H7 (cell line): Measurements from ENCODE around the gene TOMM40L. TPM values are rescaled to one million over a fixed set of nuclear protein-coding genes. Genes with fewer than 3 reads are reported as not detected.
"Not testable (repeated sequence)": the region's sequence is repeated elsewhere in the genome, so short reads cannot be mapped to it uniquely, and the experiment has no call there.

ENCODE experiments used
- DNase-seq: peaks from one replicate; pipeline ENCODE4 v3.0.0; 2012
- H3K27me3 ChIP-seq: 2 replicates; pipeline ENCODE4 v1.6.0; 2011; ENCODE audit warnings: mild to moderate bottlenecking, low read length; ENCODE audit not compliant: control insufficient read depth, insufficient read depth
- H3K36me3 ChIP-seq: replicated peaks from 2 replicates; pipeline ENCODE4 v1.5.1; 2011; ENCODE audit warnings: low read length; ENCODE audit not compliant: control insufficient read depth, insufficient read depth
- H3K4me3 ChIP-seq: 2 replicates; pipeline ENCODE4 v1.5.1; 2011; ENCODE audit warnings: low read depth, mild to moderate bottlenecking, control low read depth, low read length, moderate library complexity; ENCODE audit not compliant: insufficient read depth
- total RNA-seq: library from RNA; depleted of rRNA; stranded (reverse); fragments of >200 nt; shearing (Covaris generic); gene quantifications from 2 replicates; pipeline ENCODE4 v1.2.3, GENCODE V29; 2014

Gene TOMM40L
- total RNA-seq, 1 experiment from 2014 or later, result 38.1 TPM

DNA sequence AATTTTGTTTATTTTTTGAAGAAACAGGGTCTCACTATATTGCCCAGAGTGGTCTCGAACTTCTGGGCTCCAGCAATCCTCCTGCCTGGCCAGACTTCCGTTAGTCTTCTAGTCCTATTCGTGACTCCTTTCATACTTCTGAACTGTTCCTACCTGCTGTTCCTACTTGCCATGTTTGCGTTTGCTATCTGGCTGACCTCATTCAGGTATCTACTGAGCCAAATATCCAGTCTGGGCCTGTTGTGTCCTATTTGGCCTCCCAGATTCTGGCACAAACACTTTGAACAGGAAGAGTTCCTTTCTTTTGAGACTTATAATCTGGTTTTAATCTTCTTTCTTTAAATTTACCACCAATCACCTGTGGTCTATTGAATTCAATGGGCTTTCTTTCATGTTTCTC lies 19.0 kb downstream of the TOMM40L start:
- Histone ChIP-seq H3K4me3 (no peak overlapping the region), H3K27me3 (no peaks in the 10 kb centered on the region), H3K36me3 (no peaks in the 10 kb centered on the region)
- no peak for DNase-seq

DNA sequence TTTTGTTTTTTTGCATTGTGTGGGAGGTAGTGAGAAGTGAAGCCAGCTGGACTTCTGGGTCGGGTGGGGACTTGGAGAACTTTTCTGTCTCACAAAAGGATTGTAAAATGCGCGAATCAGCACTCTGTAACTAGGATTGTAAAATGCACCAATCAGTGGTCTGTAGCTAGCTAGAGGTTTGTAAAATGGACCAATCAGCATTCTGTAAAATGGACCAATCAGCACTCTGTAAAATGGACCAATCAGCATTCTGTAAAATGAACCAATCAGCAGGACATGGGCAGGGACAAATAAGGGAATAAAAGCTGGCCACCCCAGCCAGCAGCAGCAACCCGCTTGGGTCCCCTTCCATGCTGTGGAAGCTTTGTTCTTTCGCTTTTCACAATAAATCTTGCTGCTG lies 24.2 kb downstream of the TOMM40L start:
- not testable (repeated sequence) for H3K27me3 ChIP-seq, H3K4me3 ChIP-seq, DNase-seq, H3K36me3 ChIP-seq

DNA sequence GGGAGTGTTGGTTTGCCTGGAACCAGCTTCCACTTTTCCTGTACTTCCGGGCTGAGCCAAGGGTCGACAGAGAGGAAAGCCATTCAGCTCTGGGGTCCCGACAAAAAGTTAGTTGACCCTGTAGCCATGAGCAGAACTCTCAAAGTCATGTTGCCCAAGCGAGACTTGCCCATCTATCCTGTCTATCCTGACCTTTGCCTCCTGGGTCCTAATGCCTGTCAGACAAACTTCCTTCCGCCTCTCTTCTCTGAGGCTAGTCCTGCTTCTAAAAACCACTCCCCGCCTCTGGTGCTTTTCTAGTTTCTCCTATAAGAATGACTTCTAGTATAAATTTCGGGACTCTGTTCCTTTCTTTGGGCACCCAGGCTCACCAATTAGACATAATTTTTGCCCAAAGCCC lies 25.0 kb downstream of the TOMM40L start:
- no peak for DNase-seq
- H3K36me3 ChIP-seq, result no peaks in the 10 kb centered on the region
- no peaks in the 10 kb centered on the region for H3K27me3 ChIP-seq
- no peak overlapping the region for H3K4me3 ChIP-seq

DNA sequence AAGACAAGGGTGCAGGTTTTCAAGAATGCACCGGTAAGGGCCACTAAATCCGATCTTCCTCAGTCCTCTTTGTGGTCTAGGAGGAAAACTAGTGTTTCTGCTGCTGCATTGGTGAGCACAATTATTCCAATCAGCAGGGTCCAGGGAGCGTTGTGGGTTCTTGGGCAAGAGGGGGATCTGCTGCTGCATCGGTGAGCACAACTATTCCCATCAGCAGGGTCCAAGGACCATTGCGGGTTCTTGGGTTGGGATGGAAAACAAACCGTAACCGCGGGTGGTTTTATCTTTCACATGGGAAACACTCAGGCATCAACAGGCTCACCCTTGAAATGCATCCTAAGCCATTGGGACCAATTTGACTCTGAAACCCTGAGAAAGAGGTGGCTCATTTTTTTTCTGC lies 25.7 kb downstream of the TOMM40L start:
- DNase-seq, result no peak
- no peaks in the 10 kb centered on the region for H3K36me3 ChIP-seq
- no peaks in the 10 kb centered on the region for H3K27me3 ChIP-seq
- no peak overlapping the region for H3K4me3 ChIP-seq

DNA sequence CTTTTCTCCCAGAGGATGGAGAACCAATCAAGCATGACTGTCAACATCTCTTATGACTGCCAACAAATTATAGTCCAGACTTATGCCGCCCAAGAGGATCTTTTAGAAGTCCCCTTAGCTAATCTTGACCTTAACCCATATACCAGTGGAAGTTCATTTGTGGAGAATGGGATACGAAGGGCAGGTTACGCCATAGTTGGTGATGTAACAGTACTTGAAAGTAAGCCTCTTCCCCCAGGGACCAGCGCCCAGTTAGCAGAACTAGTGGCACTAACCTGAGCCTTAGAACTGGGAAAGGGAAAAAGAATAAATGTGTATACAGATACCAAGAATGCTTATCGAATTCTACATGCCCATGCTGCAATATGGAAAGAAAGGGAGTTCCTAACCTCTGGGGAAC lies 29.4 kb downstream of the TOMM40L start:
- H3K4me3 ChIP-seq, DNase-seq, H3K36me3 ChIP-seq: not testable (repeated sequence)
- H3K27me3 ChIP-seq, result peaks cover 26% of the 10 kb centered on the region

DNA sequence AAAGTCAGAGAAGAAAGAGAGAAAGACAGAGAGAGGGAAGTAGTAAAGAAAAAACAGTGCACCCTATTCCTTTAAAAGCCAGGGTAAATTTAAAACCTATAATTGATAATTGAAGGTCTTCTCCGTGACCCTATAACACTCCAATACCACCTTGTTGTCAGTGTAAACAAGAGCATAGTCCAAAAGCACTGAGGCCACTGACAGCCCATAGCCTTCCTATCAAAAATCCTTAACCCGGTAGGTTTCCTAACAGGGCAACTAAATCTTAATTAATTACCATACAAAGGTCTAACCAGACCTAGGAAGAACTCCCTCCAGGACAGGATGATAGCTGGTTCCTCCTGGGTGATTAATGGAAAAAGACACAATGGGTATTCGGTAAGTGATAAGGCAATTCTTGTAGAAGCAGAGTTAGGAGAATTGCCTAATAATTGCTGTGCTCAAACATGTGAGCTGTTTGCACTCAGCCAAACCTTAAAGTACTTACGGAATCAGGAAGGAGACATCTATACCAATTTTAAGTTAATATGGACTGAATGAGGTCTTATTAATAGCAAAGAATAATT lies 30.2 kb downstream of the TOMM40L start:
- not testable (repeated sequence) for H3K4me3 ChIP-seq, DNase-seq, H3K36me3 ChIP-seq
- H3K27me3 ChIP-seq, result peaks cover 34% of the 10 kb centered on the region

DNA sequence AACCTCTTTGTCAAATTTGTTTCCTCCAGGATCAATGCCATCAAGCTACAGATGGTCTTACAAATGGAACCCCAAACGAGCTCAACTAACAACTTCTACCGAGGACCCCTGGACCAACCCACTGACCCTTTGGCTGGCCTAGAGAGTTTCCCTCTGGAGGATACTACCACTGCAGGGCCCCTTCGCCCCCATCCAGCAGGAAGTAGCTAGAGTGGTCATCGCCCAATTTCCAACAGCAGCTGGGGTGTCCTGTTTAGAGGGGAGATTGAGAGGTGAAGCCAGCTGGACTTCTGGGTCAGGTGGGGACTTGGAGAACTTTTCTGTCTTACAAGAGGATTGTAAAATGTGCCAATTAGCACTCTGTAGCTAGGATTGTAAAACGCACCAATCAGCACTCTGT lies 31.2 kb downstream of the TOMM40L start:
- not testable (repeated sequence) for DNase-seq, H3K4me3 ChIP-seq, H3K36me3 ChIP-seq
- H3K27me3 ChIP-seq, result peaks cover 42% of the 10 kb centered on the region

DNA sequence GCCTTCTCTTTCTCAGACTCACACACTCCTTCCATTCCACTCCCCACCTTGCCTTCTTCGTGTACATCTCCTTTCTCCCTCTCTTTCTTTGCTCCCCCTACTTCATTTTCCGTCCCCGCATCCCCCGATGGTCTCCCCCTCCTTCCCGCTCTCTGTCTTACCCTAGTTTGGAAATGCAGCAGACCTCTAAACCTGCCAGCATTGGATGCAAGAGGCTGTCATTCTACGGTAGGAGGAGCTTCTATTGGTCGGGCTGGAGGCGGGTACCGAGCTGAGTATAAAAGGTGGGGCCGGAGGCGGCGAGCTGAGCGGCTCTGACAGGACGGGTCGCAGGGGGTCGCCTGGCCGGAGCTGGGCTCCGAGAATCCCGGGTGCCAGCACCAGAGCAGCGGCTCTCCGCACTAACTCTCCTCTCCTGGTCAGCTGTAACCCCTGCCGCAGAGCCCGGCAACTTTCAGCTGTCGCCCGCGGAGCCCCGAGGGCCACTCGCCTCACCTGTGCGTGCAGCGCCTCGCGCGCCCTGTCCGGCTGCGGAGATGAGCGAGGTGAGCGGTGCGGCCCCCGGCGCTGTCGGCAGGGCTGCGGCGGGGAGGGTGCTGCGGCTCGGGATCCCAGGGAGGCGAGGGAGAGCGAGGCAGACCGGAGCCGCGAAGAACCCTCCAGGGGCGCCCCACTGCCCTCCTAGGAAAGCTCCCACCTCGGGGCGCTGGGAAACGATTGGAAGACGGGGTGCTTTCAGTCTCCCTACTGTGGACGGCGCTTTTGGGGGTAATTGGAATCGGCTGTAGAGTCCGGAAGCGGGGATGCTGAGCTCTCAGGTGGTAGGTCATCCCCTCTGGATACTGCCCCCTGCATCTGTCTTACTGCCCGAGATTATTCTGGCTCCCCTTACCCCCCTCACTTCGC lies 32.8 kb downstream of the TOMM40L start, which contains the start of gene PCP4L1:
TSS of gene PCP4L1 (plus strand) at position 307 of the 906 bp plus-strand sequence. CDS start at position 537, 230 bp downstream.
- peak; percentile 95 for DNase-seq
- peaks cover 42% of the 10 kb centered on the region for H3K27me3 ChIP-seq

DNA sequence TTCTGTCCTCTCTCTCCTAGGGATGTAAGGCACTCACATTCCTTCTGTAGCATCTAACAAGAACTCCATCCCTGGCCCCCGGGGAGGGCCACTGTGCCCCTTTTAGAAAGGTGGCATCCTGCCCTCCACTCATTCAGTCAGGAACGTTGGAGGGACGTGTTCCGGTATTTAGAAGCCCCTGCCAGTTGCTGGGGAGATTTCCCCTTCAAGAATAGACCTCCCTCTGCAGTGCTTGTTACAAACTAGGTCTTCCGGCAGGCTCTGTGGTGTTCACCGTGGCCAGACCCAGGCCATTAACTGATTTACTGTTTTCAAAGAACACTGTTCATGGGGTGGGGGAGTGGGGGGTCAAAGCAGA lies 33.5 kb downstream of the TOMM40L start:
- H3K27me3 ChIP-seq, result peaks cover 42% of the 10 kb centered on the region
- no peaks in the 10 kb centered on the region for H3K36me3 ChIP-seq
- H3K4me3 ChIP-seq, result peak overlapping the region; percentile 75; the same call in 1 of the 2 replicates
- no peak for DNase-seq

More for the DNA sequence above, 32.8 kb downstream of the TOMM40L start, which contains the start of gene PCP4L1:
- Histone ChIP-seq H3K36me3 (no peaks in the 10 kb centered on the region), H3K4me3 (peak within 1 kb of the TSS; percentile 75)

DNA sequence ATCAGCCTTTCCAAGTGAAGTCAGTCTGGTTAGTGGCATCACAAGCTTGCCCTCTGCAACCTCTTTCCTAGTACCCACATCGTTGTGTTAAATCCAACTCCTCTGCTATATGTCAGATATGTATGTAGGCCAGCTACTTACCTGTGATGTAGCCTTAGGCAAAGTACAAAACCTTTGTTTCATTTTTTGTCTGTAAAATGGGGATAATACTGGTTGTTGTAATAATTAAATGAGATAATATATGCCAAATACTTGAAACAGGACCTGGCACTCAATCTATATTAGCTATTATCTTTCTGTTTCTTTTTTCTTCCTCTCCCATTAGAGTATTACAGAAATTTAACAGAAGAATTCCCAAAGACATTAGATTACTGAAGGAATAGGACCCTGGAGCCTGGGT lies 33.9 kb downstream of the TOMM40L start:
- DNase-seq, result no peak
- Histone ChIP-seq H3K27me3 (peaks cover 42% of the 10 kb centered on the region), H3K4me3 (no peak overlapping the region), H3K36me3 (no peaks in the 10 kb centered on the region)

DNA sequence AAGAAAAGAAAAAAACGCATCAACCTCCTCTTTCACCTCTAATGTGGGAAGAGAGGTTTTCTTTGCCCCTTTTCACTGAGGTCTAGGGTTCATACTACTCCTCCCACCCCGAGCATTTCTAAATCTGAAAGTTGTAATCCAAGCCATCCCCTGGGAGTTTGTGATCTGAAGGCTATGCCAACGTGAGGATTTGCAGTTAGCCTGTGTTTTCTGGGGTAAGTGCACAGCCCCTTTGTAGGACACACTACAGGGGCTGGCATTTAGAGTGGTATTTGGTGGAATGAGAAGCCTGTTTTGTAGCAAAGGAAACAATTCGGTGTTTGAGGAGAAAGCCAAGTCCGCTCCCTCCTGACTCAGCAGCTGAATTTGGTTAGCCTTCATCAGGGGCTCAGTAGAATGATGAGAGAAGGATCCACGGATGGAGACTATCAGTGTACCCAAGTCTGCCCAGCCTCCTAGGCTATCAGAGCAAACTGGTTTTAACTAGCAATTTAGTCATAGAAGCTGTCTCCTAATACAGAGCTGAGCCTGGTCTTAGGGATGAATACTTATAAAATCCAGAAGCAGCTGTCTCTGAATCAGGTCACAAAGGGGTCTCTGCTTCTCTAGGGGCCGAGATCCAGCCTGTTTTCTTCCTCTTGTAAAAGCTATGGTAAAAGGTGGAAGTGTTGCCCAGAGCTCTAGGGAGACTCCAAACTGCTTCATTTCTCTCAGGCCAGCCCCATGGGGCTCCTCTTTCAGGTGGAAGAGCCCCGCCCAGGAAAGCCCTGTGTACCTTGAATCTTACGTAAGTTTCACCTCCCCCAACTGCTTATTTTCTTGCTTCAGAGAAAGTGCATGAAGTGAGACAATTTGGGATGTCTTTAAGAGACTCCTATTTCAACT lies 34.8 kb downstream of the TOMM40L start:
- no peaks in the 10 kb centered on the region for H3K36me3 ChIP-seq
- H3K4me3 ChIP-seq, result no peak overlapping the region
- peaks cover 42% of the 10 kb centered on the region for H3K27me3 ChIP-seq
- no peak for DNase-seq

DNA sequence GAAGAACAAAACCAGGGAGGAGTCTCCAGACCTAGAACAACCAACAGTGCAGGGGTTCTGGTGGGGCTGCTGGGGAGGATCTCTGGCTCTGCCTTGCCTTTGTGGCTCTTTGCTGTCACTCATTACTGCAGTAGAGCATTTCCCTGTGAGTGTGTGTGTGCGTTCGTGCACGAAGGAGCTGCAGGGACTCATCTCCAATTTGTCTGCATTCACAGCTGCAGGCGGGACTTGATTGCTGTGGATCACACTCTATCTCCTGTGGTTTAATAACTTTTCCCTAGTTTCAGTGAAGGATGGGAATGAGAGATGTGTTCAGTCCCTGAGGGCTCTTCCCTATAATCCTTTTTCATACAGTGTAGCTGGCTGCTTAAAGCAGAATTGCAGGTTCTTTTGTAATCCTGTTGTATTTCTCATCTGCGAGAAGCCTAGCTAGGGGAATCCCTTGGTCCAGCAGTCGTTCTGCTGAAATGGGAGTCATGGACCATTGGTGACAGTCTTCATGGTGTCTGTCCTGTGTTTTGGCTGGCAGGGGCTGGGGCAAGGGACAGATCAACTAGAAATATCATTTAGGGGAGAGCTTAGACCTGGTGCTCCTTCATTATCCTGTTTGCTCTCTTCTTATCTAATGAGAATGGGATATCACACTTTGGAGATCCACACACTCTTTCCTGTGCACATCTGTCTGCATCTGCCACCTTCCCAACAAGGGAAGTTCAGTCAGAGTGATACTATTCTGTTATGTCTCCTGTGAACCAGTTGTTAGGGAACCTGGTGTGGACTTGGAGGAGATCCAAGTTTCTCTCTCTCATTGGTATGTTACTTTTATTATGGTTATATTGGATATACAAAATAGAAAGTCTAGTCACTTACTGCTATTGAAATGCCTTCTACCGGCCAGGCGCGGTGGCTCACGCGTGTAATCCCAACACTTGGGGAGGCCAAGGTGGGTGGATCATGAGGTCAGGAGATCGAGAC lies 35.7 kb downstream of the TOMM40L start:
- DNase-seq, result no peak
- Histone ChIP-seq H3K4me3 (no peak overlapping the region), H3K27me3 (peaks cover 42% of the 10 kb centered on the region), H3K36me3 (no peaks in the 10 kb centered on the region)

DNA sequence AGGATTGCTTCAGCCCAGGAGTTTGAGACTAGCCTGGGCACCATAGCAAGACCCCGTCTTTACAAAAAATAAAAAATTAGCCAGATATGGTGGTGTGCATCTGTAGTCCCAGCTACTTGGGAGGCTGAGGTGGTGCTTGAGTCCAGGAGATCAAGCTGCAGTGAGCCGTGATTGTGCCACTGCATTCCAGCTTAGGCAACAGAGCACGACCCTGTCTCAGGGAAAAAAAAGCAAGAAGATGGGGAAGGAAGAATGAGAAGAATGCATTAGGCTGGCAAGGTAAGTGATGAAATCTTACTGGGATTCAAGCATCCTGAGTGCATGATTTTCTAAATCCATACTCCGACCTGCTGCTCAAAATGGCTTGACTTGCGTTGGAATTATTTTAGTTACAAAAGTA lies 39.4 kb downstream of the TOMM40L start:
- H3K36me3 ChIP-seq, result no peaks in the 10 kb centered on the region

More for the DNA sequence above, 39.4 kb downstream of the TOMM40L start:
- no peak for DNase-seq
- Histone ChIP-seq H3K4me3 (no peak overlapping the region), H3K27me3 (peaks cover 16% of the 10 kb centered on the region)
